ENCODE measurements around the gene DCHS2.

Gene DCHS2

GRCh38 chr4:154192585-154192984, 299.0 kb downstream of the DCHS2 start:
- no peak for DNase-seq

- DNase-seq, result no peak
These were observed 302.3 kb downstream of the DCHS2 start for GRCh38 chr4:154189346-154189745.

- DNase-seq, result no peak
These were observed 304.7 kb downstream of the DCHS2 start for GRCh38 chr4:154186888-154187287.

GRCh38 chr4:154186035-154186434, 305.6 kb downstream of the DCHS2 start:
- no peak for DNase-seq

GRCh38 chr4:154184238-154184637, 307.4 kb downstream of the DCHS2 start:
- no peak for DNase-seq

- no peak for DNase-seq
These were observed 308.3 kb downstream of the DCHS2 start for GRCh38 chr4:154183264-154183663.

All from suppressor macrophage treated with lipopolysaccharide for 1 hour (primary cell).